Common myeloid progenitor, CD34-positive (primary cell): ENCODE results near the gene SLIT3.
A peak's percentile ranks its signal among the peaks of the same experiment; 100 is the strongest.

Experiments used
- CTCF ChIA-PET: fragments of 350-600 bp; sonication (Branson Sonifier 250); formaldehyde crosslinking; loops from one replicate; lab custom pipeline; 2021; ENCODE audit warnings: antibody characterized with exemption; lab: Charles Lee
- POLR2A ChIA-PET: fragments of 350-600 bp; sonication (Branson Sonifier 250); formaldehyde crosslinking; loops from one replicate; lab custom pipeline; 2021; ENCODE audit warnings: antibody characterized with exemption; lab: Charles Lee
- DNase-seq, 3 donors: peaks; one replicate each; pipeline versions ENCODE4 v3.0.0 to v3.0.0-alpha.2; 2013
- H3K27ac ChIP-seq, 2 experiments: 1 replicate in 1 of 2; 2 replicates in 1 of 2; pipeline ENCODE4 v1.7.0; 2013; ENCODE audit warnings: inconsistent platforms in 2 of 2, low read length in 2 of 2, mild to moderate bottlenecking in 2 of 2, low read depth in 1 of 2, moderate library complexity in 1 of 2; ENCODE audit not compliant: severe bottlenecking in 2 of 2, insufficient read depth in 1 of 2, poor library complexity in 1 of 2
- H3K27me3 ChIP-seq, 5 experiments: replicated peaks in 2 of 5; 1 replicate in 3 of 5; 2 replicates in 2 of 5; pipeline versions ENCODE4 v1.6.1 to v1.7.0; 2013; ENCODE audit warnings: low read length in 4 of 5, mild to moderate bottlenecking in 2 of 5, moderate library complexity in 2 of 5, inconsistent platforms in 1 of 5; ENCODE audit not compliant: insufficient read depth in 5 of 5, control insufficient read depth in 4 of 5
- H3K36me3 ChIP-seq, 4 experiments: 1 replicate in 2 of 4; 2 replicates in 2 of 4; pipeline versions ENCODE4 v1.6.1 to v1.7.0; 2013; ENCODE audit warnings: low read length in 3 of 4, control low read depth in 1 of 4, mild to moderate bottlenecking in 1 of 4; ENCODE audit not compliant: control insufficient read depth in 4 of 4, insufficient read depth in 4 of 4
- H3K4me1 ChIP-seq, 4 experiments: 1 replicate in 3 of 4; 2 replicates in 1 of 4; pipeline versions ENCODE4 v1.6.1 to v1.7.1; 2013; ENCODE audit warnings: low read length in 3 of 4, mild to moderate bottlenecking in 3 of 4, control low read depth in 1 of 4, inconsistent platforms in 1 of 4, moderate library complexity in 1 of 4; ENCODE audit not compliant: control insufficient read depth in 4 of 4, insufficient read depth in 4 of 4; ENCODE audit errors: control extremely low read depth in 1 of 4
- H3K4me3 ChIP-seq, 7 experiments: 1 replicate in 4 of 7; 2 replicates in 3 of 7; pipeline versions ENCODE4 v1.5.1 to v1.7.0; 2013; ENCODE audit warnings: mild to moderate bottlenecking in 7 of 7, low read length in 6 of 7, moderate library complexity in 6 of 7, inconsistent platforms in 2 of 7, low read depth in 2 of 7, control low read depth in 1 of 7; ENCODE audit not compliant: insufficient read depth in 4 of 7, control insufficient read depth in 1 of 7; ENCODE audit errors: extremely low read depth in 1 of 7
- H3K9me3 ChIP-seq, 5 experiments: 1 replicate in 4 of 5; 2 replicates in 1 of 5; pipeline versions ENCODE4 v1.6.1 to v1.7.1; 2013; ENCODE audit warnings: low read length in 4 of 5, mild to moderate bottlenecking in 2 of 5, inconsistent platforms in 1 of 5, low read depth in 1 of 5, moderate library complexity in 1 of 5; ENCODE audit not compliant: control insufficient read depth in 4 of 5, insufficient read depth in 2 of 5; ENCODE audit errors: control extremely low read depth in 1 of 5
- WGBS: methylation state at CpG from one replicate; pipeline ENCODE4 v1.1.5; 2013; ENCODE audit not compliant: insufficient coverage; 5-methylcytosine and 5-hydroxymethylcytosine counted together

Gene SLIT3

DNA sequence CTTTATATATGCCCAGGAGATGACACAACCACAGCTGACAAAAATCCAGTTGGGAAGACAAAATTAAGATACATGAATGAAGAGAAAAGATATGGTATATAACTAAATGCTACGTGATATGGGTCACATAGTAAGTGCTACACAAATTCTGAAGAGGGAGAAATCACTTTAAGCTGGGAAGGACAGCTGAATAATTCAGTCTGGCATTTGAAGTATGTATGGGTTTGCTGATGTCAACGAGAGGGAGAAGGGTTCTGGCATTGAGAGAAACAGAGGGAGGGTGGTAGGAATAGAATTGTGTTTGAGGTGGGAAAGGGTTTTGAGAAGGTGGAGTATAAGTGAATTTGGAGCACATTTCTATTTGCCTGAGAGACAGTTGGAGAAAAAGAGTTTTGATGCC is 6.7 kb upstream of the SLIT3 start:
- CTCF ChIA-PET = no interaction called here
- Histone ChIP-seq H3K27me3 (peaks cover 6 to 30% (median 9%) of the 10 kb centered on the region in 5 experiments), H3K4me1 (no peaks in the 10 kb centered on the region), H3K9me3 (no peaks in the 10 kb centered on the region), H3K27ac (no peak overlapping the region), H3K36me3 (no peaks in the 10 kb centered on the region), H3K4me3 (no peak overlapping the region)
- POLR2A ChIA-PET = no interaction called here
- 74% methylated on average over 2 of the region's 2 CpGs for WGBS
- DNase-seq = no peak

- POLR2A ChIA-PET = no interaction called here
- Histone ChIP-seq H3K4me3 (no peak overlapping the region), H3K9me3 (no peaks in the 10 kb centered on the region), H3K27ac (no peak overlapping the region), H3K4me1 (peaks cover 0 to 20% (median 6%) of the 10 kb centered on the region in 4 experiments), H3K36me3 (no peaks in the 10 kb centered on the region), H3K27me3 (peaks cover 9 to 53% (median 20%) of the 10 kb centered on the region in 5 experiments)
- WGBS = 90% methylated on average over 3 of the region's 4 CpGs
- no peak for DNase-seq
- CTCF ChIA-PET = no interaction called here
Observed at GRCh38 chr5:169305366-169305765, 4.4 kb upstream of the SLIT3 start.

- peaks cover 9 to 65% (median 27%) of the 10 kb centered on the region in 5 experiments for H3K27me3 ChIP-seq
- no peak overlapping the region for H3K27ac ChIP-seq
- POLR2A ChIA-PET = no interaction called here
- WGBS = 80% methylated on average over 1 of the region's 1 CpG
- CTCF ChIA-PET = interaction anchor here (1.2 to 1.5 kb wide), 3 partner anchors 10 to 1034 kb away, joined by 3 to 4 read pairs (median 3); no protein-coding TSS in a partner anchor
- no peaks in the 10 kb centered on the region for H3K9me3 ChIP-seq
- no peak for DNase-seq
- no peak overlapping the region for H3K4me3 ChIP-seq
- no peaks in the 10 kb centered on the region for H3K36me3 ChIP-seq
- peaks cover 0 to 22% (median 6%) of the 10 kb centered on the region in 4 experiments for H3K4me1 ChIP-seq
Observed at GRCh38 chr5:169304175-169304574, 3.2 kb upstream of the SLIT3 start.

DNA sequence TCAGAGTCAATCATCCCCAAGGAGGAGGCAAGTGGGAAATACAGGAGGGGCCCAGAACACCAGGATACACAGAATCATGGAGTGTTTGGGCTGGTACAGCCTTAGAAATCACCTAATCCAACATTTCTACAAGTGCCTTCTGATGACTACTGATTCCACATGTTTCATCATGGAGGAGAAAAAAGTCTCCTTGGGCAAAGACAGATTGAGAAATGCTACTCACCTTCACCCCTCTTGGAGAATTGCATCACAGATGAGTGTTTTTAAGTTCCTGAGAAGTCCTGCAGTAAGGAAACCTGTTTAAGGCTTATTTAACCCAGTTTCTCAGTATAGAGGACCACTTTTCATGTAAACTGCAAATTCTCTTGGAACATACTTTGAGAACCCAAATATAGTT is 2.2 kb upstream of the SLIT3 start:
- H3K36me3 ChIP-seq = no peaks in the 10 kb centered on the region
- DNase-seq = no peak
- ChIA-PET POLR2A (no interaction called here), CTCF (interaction anchor here (0.8 to 2.0 kb wide), 5 partner anchors 9 to 598 kb away, joined by 3 to 5 read pairs (median 3); no protein-coding TSS in a partner anchor)
- H3K27me3 ChIP-seq = peaks cover 11 to 75% (median 29%) of the 10 kb centered on the region in 5 experiments
- peaks cover 0 to 22% (median 6%) of the 10 kb centered on the region in 4 experiments for H3K4me1 ChIP-seq
- no peak overlapping the region for H3K27ac ChIP-seq
- no peak overlapping the region for H3K4me3 ChIP-seq
- no peaks in the 10 kb centered on the region for H3K9me3 ChIP-seq

GRCh38 chr5:169302491-169303118 is 1.7 kb upstream of the SLIT3 start:
- peak; percentile 76 to 88 (median 85) for DNase-seq

DNA sequence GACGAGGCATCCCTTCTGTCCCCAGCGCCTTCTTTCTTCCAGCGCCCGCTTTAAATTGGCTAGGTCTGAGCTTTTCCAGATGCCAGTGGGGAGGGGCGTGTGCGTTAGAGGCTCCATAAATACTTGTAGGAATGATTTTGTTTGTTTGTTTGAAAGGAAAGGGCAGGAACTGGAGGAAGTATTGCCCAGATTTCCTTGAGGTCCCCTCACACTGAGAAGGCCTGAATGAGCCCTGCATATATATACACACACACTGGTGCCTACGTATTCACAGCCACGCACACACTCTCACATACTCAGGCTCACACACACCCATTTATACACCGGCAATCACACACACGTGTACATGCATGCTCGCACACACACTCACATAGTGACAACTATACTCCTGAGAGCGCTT is 1.0 kb upstream of the SLIT3 start:
- 14% methylated on average over 8 of the region's 12 CpGs for WGBS
- POLR2A ChIA-PET = no interaction called here
- peak in 2 of 3 donors; percentile 11 to 33 for DNase-seq
- H3K4me3 ChIP-seq = peak overlapping the region in 1 of 7 experiments; percentile 38
- H3K9me3 ChIP-seq = no peaks in the 10 kb centered on the region
- H3K27ac ChIP-seq = no peak overlapping the region
- CTCF ChIA-PET = interaction anchor here (0.6 to 2.0 kb wide), 5 partner anchors 8 to 605 kb away, joined by 3 to 5 read pairs (median 3); no protein-coding TSS in a partner anchor
- H3K36me3 ChIP-seq = no peaks in the 10 kb centered on the region
- peaks cover 11 to 87% (median 32%) of the 10 kb centered on the region in 5 experiments for H3K27me3 ChIP-seq
- H3K4me1 ChIP-seq = peaks cover 0 to 22% (median 6%) of the 10 kb centered on the region in 4 experiments

More at GRCh38 chr5:169302491-169303118, 1.7 kb upstream of the SLIT3 start:
- H3K27ac ChIP-seq = no peak overlapping the region
- 15% methylated on average over 9 of the region's 17 CpGs for WGBS
- peaks cover 11 to 80% (median 32%) of the 10 kb centered on the region in 5 experiments for H3K27me3 ChIP-seq
- no peaks in the 10 kb centered on the region for H3K36me3 ChIP-seq
- no peaks in the 10 kb centered on the region for H3K9me3 ChIP-seq
- CTCF ChIA-PET = interaction anchor here (0.6 to 2.0 kb wide), 6 partner anchors 9 to 606 kb away, joined by 3 to 5 read pairs (median 3); no protein-coding TSS in a partner anchor
- peaks cover 0 to 22% (median 6%) of the 10 kb centered on the region in 4 experiments for H3K4me1 ChIP-seq
- peak overlapping the region in 1 of 7 experiments; percentile 38 for H3K4me3 ChIP-seq
- POLR2A ChIA-PET = no interaction called here

- peaks cover 12 to 92% (median 33%) of the 10 kb centered on the region in 5 experiments for H3K27me3 ChIP-seq
- CTCF ChIA-PET = interaction anchor here (1.7 kb wide), 1 partner anchor 314 kb away, joined by 4 read pairs; no protein-coding TSS in a partner anchor
- POLR2A ChIA-PET = no interaction called here
- H3K4me3 ChIP-seq = peak overlapping the region in 3 of 7 experiments; percentile 30 to 63 (median 48)
- H3K27ac ChIP-seq = no peak overlapping the region
- DNase-seq = peak in 2 of 3 donors; percentile 15 to 17
- peaks cover 0 to 22% (median 6%) of the 10 kb centered on the region in 4 experiments for H3K4me1 ChIP-seq
- no peaks in the 10 kb centered on the region for H3K36me3 ChIP-seq
- 13% methylated on average over 15 of the region's 18 CpGs for WGBS
- no peaks in the 10 kb centered on the region for H3K9me3 ChIP-seq
Observed at GRCh38 chr5:169301386-169301934, 521 bp upstream of the SLIT3 start.
